WTC11 (cell line): ENCODE results near the gene ARHGAP22.

Experiments
- AFF4 ChIP-seq: sonication (generic); formaldehyde crosslinking; IDR thresholded peaks from 2 replicates; pipeline ENCODE4 v1.8.1; 2023; ENCODE audit warnings: mild to moderate bottlenecking, missing genetic modification reagents, borderline replicate concordance
- ARID4B ChIP-seq: sonication (generic); formaldehyde crosslinking; IDR thresholded peaks from 2 replicates; pipeline ENCODE4 v1.8.0; 2023; ENCODE audit warnings: missing genetic modification reagents, mild to moderate bottlenecking, borderline replicate concordance
- CTCF ChIP-seq: fragments of 200-600 bp; IDR thresholded peaks from 2 replicates; pipeline ENCODE4 v1.8.0; 2022; ENCODE audit warnings: antibody characterized with exemption
- FOXJ3 ChIP-seq: sonication (generic); formaldehyde crosslinking; IDR thresholded peaks from 2 replicates; pipeline ENCODE4 v1.9.0; 2021; ENCODE audit warnings: missing genetic modification reagents, mild to moderate bottlenecking, borderline replicate concordance
- FOXK1 ChIP-seq: sonication (generic); formaldehyde crosslinking; IDR thresholded peaks from 2 replicates; pipeline ENCODE4 v1.8.0; 2022; ENCODE audit warnings: mild to moderate bottlenecking, moderate library complexity, missing genetic modification reagents
- MYBL2 ChIP-seq: sonication (generic); formaldehyde crosslinking; IDR thresholded peaks from 2 replicates; pipeline ENCODE4 v1.8.1; 2023; ENCODE audit warnings: mild to moderate bottlenecking, moderate library complexity, missing genetic modification reagents
- NR1H2 ChIP-seq: sonication (generic); formaldehyde crosslinking; IDR thresholded peaks from 2 replicates; pipeline ENCODE4 v1.9.0; 2021; ENCODE audit warnings: mild to moderate bottlenecking, moderate library complexity, missing genetic modification reagents
- SMAD3 ChIP-seq: sonication (generic); formaldehyde crosslinking; IDR thresholded peaks from 2 replicates; pipeline ENCODE4 v1.8.0; 2022; ENCODE audit warnings: missing genetic modification reagents, mild to moderate bottlenecking, borderline replicate concordance
- TEAD1 ChIP-seq: sonication (generic); formaldehyde crosslinking; IDR thresholded peaks from 2 replicates; pipeline ENCODE4 v1.8.0; 2022; ENCODE audit warnings: mild to moderate bottlenecking, missing genetic modification reagents
- ZNF317 ChIP-seq: sonication (generic); formaldehyde crosslinking; IDR thresholded peaks from 2 replicates; pipeline ENCODE4 v1.8.1; 2023; ENCODE audit warnings: low read depth, mild to moderate bottlenecking, moderate library complexity, missing genetic modification reagents, borderline replicate concordance
- TF ChIP-seq, protein P1 (sequence below): sonication (generic); formaldehyde crosslinking; IDR thresholded peaks from 2 replicates; pipeline ENCODE4 v1.8.0; 2022; ENCODE audit warnings: mild to moderate bottlenecking, missing genetic modification reagents
- TF ChIP-seq, protein P2 (sequence below): sonication (generic); formaldehyde crosslinking; IDR thresholded peaks from 2 replicates; pipeline ENCODE4 v1.8.0; 2022; ENCODE audit warnings: mild to moderate bottlenecking, missing genetic modification reagents
- TF ChIP-seq, protein P3 (sequence below): fragments of 250-450 bp; sonication (Bioruptor Pico); IDR thresholded peaks from 2 replicates; pipeline ENCODE4 v2.1.2; 2022; ENCODE audit warnings: mild to moderate bottlenecking, moderate library complexity
- TF ChIP-seq, protein P4 (sequence below): sonication (generic); formaldehyde crosslinking; conservative IDR thresholded peaks from 2 replicates; pipeline ENCODE4 v1.8.1; 2022; ENCODE audit warnings: mild to moderate bottlenecking, missing genetic modification reagents

DNA sequence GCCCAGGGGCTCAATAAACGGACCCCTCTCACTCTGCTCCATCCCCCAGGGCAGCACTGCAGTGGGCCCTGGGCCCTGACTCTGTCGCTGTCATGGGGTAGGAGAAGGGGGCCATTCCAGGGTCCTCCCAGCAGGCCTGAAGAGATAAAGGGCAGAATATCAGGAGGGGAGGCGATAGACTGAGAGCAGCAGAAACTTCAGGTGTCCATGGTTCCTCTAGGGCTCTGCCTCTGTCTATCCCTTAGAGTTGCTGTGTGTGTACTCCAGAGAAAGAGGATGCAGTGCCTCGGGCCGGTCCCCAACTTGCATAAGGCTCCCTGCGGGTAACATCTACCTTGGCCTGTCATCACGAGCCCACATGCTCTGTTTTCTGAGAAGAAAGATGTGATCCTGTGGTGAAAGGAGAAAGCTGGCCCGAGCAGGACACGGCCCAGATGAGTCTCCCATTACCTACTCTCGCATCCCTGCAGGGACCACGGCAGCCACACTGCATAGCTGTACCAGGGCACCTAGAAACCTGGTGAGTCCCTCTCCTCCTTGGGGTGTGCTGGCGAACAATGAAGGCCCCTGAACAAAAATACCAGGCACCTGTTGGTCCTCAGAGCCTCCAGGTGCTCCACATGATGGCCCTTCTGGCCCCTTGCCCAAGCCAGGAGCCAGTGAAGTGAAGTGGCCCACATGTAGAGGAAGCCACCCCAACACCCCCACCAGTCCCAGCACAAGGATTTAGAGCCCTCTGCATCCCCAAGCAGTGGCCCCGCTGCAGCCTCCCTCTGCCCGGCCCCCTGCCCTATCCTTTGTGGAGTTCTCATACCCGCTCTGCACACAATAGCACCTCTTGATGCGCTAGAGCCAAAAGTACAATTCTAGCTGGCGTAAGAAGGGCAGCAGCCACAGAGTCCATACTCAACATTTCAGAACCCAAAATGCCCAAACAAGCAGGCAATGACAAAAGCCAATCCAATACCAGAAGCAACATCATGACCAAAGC is 106.8 kb downstream of the ARHGAP22 start:
- TF ChIP-seq, protein P1, sequence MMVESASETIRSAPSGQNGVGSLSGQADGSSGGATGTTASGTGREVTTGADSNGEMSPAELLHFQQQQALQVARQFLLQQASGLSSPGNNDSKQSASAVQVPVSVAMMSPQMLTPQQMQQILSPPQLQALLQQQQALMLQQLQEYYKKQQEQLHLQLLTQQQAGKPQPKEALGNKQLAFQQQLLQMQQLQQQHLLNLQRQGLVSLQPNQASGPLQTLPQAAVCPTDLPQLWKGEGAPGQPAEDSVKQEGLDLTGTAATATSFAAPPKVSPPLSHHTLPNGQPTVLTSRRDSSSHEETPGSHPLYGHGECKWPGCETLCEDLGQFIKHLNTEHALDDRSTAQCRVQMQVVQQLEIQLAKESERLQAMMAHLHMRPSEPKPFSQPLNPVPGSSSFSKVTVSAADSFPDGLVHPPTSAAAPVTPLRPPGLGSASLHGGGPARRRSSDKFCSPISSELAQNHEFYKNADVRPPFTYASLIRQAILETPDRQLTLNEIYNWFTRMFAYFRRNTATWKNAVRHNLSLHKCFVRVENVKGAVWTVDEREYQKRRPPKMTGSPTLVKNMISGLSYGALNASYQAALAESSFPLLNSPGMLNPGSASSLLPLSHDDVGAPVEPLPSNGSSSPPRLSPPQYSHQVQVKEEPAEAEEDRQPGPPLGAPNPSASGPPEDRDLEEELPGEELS (CRISPR knock-in tag): no peak
- no peak for TF ChIP-seq MYBL2
- TF ChIP-seq TEAD1: no peak
- no peak for TF ChIP-seq ARID4B (CRISPR knock-in tag)
- no peak for TF ChIP-seq AFF4 (CRISPR knock-in tag)
- TF ChIP-seq, protein P2, sequence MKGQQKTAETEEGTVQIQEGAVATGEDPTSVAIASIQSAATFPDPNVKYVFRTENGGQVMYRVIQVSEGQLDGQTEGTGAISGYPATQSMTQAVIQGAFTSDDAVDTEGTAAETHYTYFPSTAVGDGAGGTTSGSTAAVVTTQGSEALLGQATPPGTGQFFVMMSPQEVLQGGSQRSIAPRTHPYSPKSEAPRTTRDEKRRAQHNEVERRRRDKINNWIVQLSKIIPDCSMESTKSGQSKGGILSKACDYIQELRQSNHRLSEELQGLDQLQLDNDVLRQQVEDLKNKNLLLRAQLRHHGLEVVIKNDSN (CRISPR knock-in tag): no peak
- no peak for TF ChIP-seq ZNF317
- no peak for TF ChIP-seq CTCF
- TF ChIP-seq FOXK1 (CRISPR knock-in tag): no peak
- TF ChIP-seq, protein P3, sequence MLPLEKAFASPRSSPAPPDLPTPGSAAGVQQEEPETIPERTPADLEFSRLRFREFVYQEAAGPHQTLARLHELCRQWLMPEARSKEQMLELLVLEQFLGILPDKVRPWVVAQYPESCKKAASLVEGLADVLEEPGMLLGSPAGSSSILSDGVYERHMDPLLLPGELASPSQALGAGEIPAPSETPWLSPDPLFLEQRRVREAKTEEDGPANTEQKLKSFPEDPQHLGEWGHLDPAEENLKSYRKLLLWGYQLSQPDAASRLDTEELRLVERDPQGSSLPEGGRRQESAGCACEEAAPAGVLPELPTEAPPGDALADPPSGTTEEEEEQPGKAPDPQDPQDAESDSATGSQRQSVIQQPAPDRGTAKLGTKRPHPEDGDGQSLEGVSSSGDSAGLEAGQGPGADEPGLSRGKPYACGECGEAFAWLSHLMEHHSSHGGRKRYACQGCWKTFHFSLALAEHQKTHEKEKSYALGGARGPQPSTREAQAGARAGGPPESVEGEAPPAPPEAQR (CRISPR knock-in tag): no peak
- TF ChIP-seq SMAD3 (CRISPR knock-in tag): no peak
- TF ChIP-seq, protein P4, sequence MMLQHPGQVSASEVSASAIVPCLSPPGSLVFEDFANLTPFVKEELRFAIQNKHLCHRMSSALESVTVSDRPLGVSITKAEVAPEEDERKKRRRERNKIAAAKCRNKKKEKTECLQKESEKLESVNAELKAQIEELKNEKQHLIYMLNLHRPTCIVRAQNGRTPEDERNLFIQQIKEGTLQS (CRISPR knock-in tag): no peak
- TF ChIP-seq FOXJ3 (CRISPR knock-in tag): no peak
- TF ChIP-seq NR1H2 (CRISPR knock-in tag): no peak
